ENCODE results near the gene SPON2. TPM values are rescaled to one million over a fixed set of nuclear protein-coding genes. Genes with fewer than 3 reads are reported as not detected.

The SPON2 gene
- total RNA-seq, 6 experiments from 2014 or later, result 12.0 to 53.5 (median 48.2) TPM

GRCh38 chr4:1198098-1198844 is 25.9 kb upstream of the SPON2 start:
- Mint-ChIP-seq H3K9me3 (no peaks in the 10 kb centered on the region), H3K4me1 (ENCODE audit: low read depth) (peaks cover 40% of the 10 kb centered on the region), H3K27me3 (ENCODE audit: insufficient read depth) (no peaks in the 10 kb centered on the region; the same call in none of the 2 replicates), H3K27ac (no peak overlapping the region), H3K4me3 (no peak overlapping the region; the same call in 1 of the 2 replicates), H3K36me3 (ENCODE audit: low read depth) (no peaks in the 10 kb centered on the region)
- DNase-seq, result peak; percentile 30
- no peak for TF ChIP-seq CTCF (IDR thresholded peaks at IDR 0.05)

- H3K4me1 Mint-ChIP-seq (ENCODE audit: low read depth), result peaks cover 46% of the 10 kb centered on the region
- H3K36me3 Mint-ChIP-seq (ENCODE audit: low read depth), result no peaks in the 10 kb centered on the region
- no peaks in the 10 kb centered on the region; the same call in 1 of the 2 replicates for H3K27me3 Mint-ChIP-seq (ENCODE audit: insufficient read depth)
- no peaks in the 10 kb centered on the region for H3K9me3 Mint-ChIP-seq
- TF ChIP-seq CTCF (IDR thresholded peaks at IDR 0.05), result no peak
- no peak overlapping the region for H3K27ac Mint-ChIP-seq
- no peak overlapping the region for H3K4me3 Mint-ChIP-seq
- DNase-seq, result no peak
These were observed 24.2 kb upstream of the SPON2 start for GRCh38 chr4:1196421-1197183.

GRCh38 chr4:1195891-1196401 is 23.6 kb upstream of the SPON2 start:
- TF ChIP-seq CTCF (IDR thresholded peaks at IDR 0.05), result no peak
- Mint-ChIP-seq H3K4me3 (no peak overlapping the region), H3K27ac (no peak overlapping the region), H3K4me1 (ENCODE audit: low read depth) (peaks cover 47% of the 10 kb centered on the region), H3K27me3 (ENCODE audit: insufficient read depth) (peaks cover 1% of the 10 kb centered on the region; the same call in 1 of the 2 replicates), H3K9me3 (no peaks in the 10 kb centered on the region), H3K36me3 (ENCODE audit: low read depth) (no peaks in the 10 kb centered on the region; the same call in 1 of the 2 replicates)
- no peak for DNase-seq

- Mint-ChIP-seq H3K4me3 (no peak overlapping the region), H3K27me3 (ENCODE audit: insufficient read depth) (peaks cover 1% of the 10 kb centered on the region; the same call in 1 of the 2 replicates)
These were observed 22.8 kb upstream of the SPON2 start for GRCh38 chr4:1195109-1195671.

More at GRCh38 chr4:1195109-1195671, 22.8 kb upstream of the SPON2 start:
- DNase-seq, result no peak
- no peak for TF ChIP-seq CTCF (IDR thresholded peaks at IDR 0.05)
- H3K4me1 Mint-ChIP-seq (ENCODE audit: low read depth), result peaks cover 48% of the 10 kb centered on the region
- H3K9me3 Mint-ChIP-seq, result no peaks in the 10 kb centered on the region
- no peaks in the 10 kb centered on the region; the same call in 1 of the 2 replicates for H3K36me3 Mint-ChIP-seq (ENCODE audit: low read depth)
- no peak overlapping the region for H3K27ac Mint-ChIP-seq

All from HFFc6 (cell line).